GM10266 (cell line): Measurements from ENCODE around the gene IGSF21.

Source experiments
- DNase-seq: peaks from one replicate; pipeline ENCODE4 v3.0.0; 2012; ENCODE audit errors: extremely low spot score
- TF ChIP-seq, protein P1 (sequence below): IDR thresholded peaks from 2 replicates; pipeline ENCODE4 v1.5.1; 2012; ENCODE audit warnings: mild to moderate bottlenecking, low read depth; ENCODE audit not compliant: control insufficient read depth, insufficient read depth; ENCODE audit errors: missing control alignments

The IGSF21 gene

DNA sequence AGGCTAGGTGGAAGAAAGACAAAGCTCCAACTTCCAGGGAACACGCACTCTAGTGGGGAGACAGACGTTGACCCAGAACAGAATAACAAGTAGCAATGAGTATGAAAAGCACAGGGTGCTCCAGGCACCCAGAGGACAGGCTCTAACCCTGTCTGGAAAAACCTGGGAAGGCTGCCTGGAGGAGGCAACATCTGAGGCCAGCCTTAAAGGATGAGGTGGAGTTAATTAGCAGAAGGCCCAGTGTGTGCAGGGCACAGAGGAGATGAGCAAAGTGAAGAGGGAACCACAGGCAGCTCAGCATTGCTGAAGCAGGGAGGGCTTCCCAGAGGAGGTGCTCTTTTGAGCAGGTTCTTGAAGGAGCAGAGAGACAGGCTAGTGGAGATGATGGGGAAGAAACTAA, 246.4 kb downstream of the IGSF21 start:
- TF ChIP-seq, protein P1, sequence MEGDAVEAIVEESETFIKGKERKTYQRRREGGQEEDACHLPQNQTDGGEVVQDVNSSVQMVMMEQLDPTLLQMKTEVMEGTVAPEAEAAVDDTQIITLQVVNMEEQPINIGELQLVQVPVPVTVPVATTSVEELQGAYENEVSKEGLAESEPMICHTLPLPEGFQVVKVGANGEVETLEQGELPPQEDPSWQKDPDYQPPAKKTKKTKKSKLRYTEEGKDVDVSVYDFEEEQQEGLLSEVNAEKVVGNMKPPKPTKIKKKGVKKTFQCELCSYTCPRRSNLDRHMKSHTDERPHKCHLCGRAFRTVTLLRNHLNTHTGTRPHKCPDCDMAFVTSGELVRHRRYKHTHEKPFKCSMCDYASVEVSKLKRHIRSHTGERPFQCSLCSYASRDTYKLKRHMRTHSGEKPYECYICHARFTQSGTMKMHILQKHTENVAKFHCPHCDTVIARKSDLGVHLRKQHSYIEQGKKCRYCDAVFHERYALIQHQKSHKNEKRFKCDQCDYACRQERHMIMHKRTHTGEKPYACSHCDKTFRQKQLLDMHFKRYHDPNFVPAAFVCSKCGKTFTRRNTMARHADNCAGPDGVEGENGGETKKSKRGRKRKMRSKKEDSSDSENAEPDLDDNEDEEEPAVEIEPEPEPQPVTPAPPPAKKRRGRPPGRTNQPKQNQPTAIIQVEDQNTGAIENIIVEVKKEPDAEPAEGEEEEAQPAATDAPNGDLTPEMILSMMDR = no peak
- DNase-seq = no peak

DNA sequence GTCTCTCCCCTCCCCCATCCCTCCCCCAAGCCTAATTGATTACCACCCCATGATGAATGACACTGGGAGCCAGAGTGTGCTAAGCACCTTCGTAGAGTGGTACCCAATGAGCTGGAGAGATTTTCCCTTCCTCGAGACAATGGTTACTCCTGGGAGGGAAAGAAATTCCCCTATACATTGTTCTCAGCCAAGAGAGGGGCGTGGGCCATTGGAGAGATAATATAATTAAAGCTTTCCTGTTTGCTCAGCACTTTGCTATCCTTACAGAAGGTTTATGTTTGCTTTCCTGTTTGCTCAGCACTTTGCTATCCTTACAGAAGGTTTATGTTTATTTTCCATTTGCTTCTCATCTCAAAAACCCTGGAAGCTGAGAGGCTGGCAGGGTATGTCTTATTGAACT, 247.0 kb downstream of the IGSF21 start:
- no peak for DNase-seq
- TF ChIP-seq, protein P1 = no peak

DNA sequence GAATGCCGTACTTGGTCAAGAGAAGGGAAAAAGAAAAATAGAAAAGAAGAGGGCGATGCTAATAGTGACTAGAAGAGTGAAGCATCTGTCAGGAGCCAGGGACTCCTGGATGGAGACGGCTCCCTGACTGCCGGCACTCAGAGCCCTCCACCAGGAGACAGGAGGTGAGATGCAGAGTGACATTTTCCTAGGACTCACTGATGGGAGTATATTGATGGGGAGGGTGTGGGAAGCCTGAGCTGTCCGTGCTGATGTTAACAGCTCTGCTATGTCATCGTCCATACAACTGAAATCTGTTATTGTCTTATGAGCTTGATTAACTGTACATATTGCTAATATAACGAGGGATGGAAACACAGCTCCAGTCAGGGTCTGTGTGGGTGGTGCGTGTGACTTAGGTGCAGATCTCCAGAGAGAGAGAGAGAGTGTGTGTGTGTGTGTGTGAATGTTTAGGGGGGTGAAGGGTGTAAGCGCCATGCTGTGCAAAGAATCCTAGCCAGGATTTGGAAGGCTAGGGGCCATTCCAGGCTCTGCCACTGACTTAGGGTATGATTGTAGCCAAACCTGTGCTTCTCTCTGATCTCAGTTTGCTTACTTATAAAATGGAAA, 250.1 kb downstream of the IGSF21 start:
- DNase-seq = no peak
- TF ChIP-seq, protein P1 = no peak

DNA sequence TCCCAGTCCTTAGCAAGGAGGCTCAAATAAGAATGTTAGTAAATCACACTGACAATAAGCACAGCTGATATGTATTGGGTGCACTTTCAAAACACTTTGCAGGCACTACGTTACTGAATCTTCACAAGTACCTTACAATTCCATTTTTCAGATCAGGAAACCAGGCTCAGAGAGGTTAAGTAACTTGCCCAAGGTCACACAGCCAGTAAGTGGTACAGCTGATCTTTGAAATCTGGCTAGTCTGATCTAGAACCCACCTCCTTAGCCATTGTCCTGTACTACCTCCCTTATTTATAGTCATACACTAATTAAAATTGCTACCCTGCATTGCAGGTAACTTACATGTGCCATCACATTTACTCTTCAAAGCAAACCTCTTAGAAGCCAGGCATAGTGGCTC, 251.0 kb downstream of the IGSF21 start:
- DNase-seq = no peak
- TF ChIP-seq, protein P1 = no peak

DNA sequence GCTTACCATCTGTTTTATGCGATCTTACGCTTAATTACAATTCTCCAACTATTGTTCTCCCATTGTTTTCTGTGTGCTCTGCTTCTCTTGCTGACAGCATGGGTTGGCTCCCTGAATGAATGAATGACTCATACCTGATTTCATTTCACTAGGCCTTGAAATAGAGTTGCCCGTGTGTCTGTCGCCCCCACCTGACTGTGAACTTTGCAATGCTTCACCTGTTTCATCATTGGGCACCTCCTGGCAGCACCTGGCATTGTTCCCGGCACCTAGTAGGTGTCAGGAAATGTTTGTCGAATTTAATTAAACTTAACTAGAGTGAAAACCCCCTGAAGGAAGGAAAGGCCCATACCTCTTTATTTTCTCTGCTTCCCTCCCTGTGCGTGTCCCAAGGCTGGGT, 252.7 kb downstream of the IGSF21 start:
- TF ChIP-seq, protein P1 = no peak
- no peak for DNase-seq

DNA sequence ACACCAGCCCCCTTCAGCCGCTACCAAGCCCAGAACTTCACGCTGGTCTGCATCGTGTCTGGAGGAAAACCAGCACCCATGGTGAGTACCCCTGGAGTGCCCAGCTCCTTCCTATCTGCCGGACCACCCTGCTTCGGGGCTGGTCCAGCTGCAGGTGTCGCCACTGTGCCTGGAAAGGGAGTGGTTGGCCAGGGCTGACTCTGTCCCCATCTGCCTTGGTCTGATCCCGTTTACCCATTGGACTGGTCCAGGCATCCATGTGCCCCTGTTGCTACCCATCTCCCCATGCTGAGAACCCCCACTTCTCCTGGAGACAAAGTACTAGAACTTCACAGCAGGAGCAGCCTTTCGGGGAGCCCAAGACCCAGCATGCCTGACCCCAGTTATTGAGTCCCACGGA, 254.6 kb downstream of the IGSF21 start:
- no peak for DNase-seq
- TF ChIP-seq, protein P1 = no peak

DNA sequence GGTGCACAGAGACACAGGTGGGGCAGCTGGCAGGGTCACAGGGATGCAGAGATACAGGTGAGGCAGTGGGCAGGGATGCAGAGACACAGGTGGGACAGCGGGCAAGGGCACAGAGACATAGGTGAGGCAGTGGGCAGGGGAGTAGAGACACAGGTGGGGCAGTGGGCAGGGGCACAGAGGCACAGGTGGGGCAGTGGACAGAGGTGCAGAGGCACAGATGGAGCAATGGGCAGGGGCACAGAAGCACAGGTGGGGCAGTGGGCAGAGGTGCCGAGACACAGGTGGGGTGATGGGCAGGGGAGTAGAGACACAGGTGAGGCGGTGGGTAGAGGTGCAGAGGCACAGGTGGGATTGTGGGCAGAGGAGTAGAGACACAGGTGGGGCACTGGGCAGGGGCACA, 255.8 kb downstream of the IGSF21 start:
- TF ChIP-seq, protein P1 = no peak
- DNase-seq = no peak
